HG02852 (cell line): ENCODE measurements around the gene PEX10.

ENCODE experiments used
- ATAC-seq: cut with Tn5 transposase; IDR thresholded peaks from one replicate; pipeline ENCODE4 v1.9.1; 2021; ENCODE audit warnings: mild to moderate bottlenecking, moderate library complexity; ENCODE audit not compliant: unreplicated experiment

PEX10 gene

GRCh38 chr1:2376261-2376741, 36.1 kb downstream of the PEX10 start:
- ATAC-seq: no peak

GRCh38 chr1:2375923-2376260, 36.5 kb downstream of the PEX10 start:
- no peak for ATAC-seq

GRCh38 chr1:2375246-2375922, 37.0 kb downstream of the PEX10 start:
- ATAC-seq: no peak

- no peak for ATAC-seq
These were observed 37.9 kb downstream of the PEX10 start for GRCh38 chr1:2374252-2375155.

- ATAC-seq: no peak
These were observed 38.7 kb downstream of the PEX10 start for GRCh38 chr1:2373551-2374251.

GRCh38 chr1:2372551-2373490, 39.5 kb downstream of the PEX10 start:
- no peak for ATAC-seq

GRCh38 chr1:2368053-2368744, 44.2 kb downstream of the PEX10 start:
- ATAC-seq: no peak

- no peak for ATAC-seq
These were observed 48.4 kb downstream of the PEX10 start for GRCh38 chr1:2363847-2364513.

- ATAC-seq: no peak
These were observed 51.6 kb downstream of the PEX10 start for GRCh38 chr1:2360588-2361364.

GRCh38 chr1:2358651-2359640, 53.4 kb downstream of the PEX10 start:
- ATAC-seq: no peak

GRCh38 chr1:2358072-2358471, 54.3 kb downstream of the PEX10 start:
- ATAC-seq: no peak

- ATAC-seq: no peak
These were observed 55.2 kb downstream of the PEX10 start for GRCh38 chr1:2356911-2357845.

- ATAC-seq: no peak
These were observed 56.0 kb downstream of the PEX10 start for GRCh38 chr1:2356401-2356800.

- no peak for ATAC-seq
These were observed 56.7 kb downstream of the PEX10 start for GRCh38 chr1:2355373-2356261.
